IPS-15b (cell line): Measurements from ENCODE around the gene C9orf72.

Experiments used
- H3K27me3 ChIP-seq: one replicate; pipeline ENCODE4 v1.6.1; 2013; ENCODE audit warnings: low read length; ENCODE audit not compliant: control insufficient read depth, insufficient read depth
- H3K36me3 ChIP-seq: one replicate; pipeline ENCODE4 v1.6.1; 2013; ENCODE audit warnings: low read length; ENCODE audit not compliant: control insufficient read depth, insufficient read depth
- H3K4me1 ChIP-seq: one replicate; pipeline ENCODE4 v1.6.1; 2013; ENCODE audit warnings: mild to moderate bottlenecking, low read length; ENCODE audit not compliant: control insufficient read depth, insufficient read depth
- H3K4me3 ChIP-seq: one replicate; pipeline ENCODE4 v1.5.1; 2013; ENCODE audit warnings: low read depth, low read length
- H3K9ac ChIP-seq: one replicate; pipeline ENCODE4 v1.6.1; 2013; ENCODE audit warnings: low read depth, mild to moderate bottlenecking, low read length
- H3K9me3 ChIP-seq: one replicate; pipeline ENCODE4 v1.6.1; 2013; ENCODE audit warnings: mild to moderate bottlenecking, low read length; ENCODE audit not compliant: control insufficient read depth, insufficient read depth

C9orf72 gene

GRCh38 chr9:27549196-27549755 lies 24.0 kb downstream of the C9orf72 start:
- H3K9me3 ChIP-seq, result no peaks in the 10 kb centered on the region
- no peaks in the 10 kb centered on the region for H3K4me1 ChIP-seq
- H3K4me3 ChIP-seq, result no peak overlapping the region
- H3K36me3 ChIP-seq, result no peaks in the 10 kb centered on the region
- H3K27me3 ChIP-seq, result no peaks in the 10 kb centered on the region
- H3K9ac ChIP-seq, result no peak overlapping the region

- no peak overlapping the region for H3K9ac ChIP-seq
- no peaks in the 10 kb centered on the region for H3K9me3 ChIP-seq
Observed at GRCh38 chr9:27548055-27548741, 25.1 kb downstream of the C9orf72 start.

GRCh38 chr9:27545471-27545870 lies 27.8 kb downstream of the C9orf72 start:
- H3K27me3 ChIP-seq, result no peaks in the 10 kb centered on the region
- H3K4me1 ChIP-seq, result no peaks in the 10 kb centered on the region
- no peaks in the 10 kb centered on the region for H3K36me3 ChIP-seq
- no peak overlapping the region for H3K9ac ChIP-seq
- H3K9me3 ChIP-seq, result no peaks in the 10 kb centered on the region
- no peak overlapping the region for H3K4me3 ChIP-seq

More at GRCh38 chr9:27548055-27548741, 25.1 kb downstream of the C9orf72 start:
- H3K27me3 ChIP-seq, result no peaks in the 10 kb centered on the region
- H3K4me1 ChIP-seq, result no peaks in the 10 kb centered on the region
- no peak overlapping the region for H3K4me3 ChIP-seq
- no peaks in the 10 kb centered on the region for H3K36me3 ChIP-seq

- Histone ChIP-seq H3K9me3 (no peaks in the 10 kb centered on the region), H3K9ac (no peak overlapping the region), H3K4me1 (no peaks in the 10 kb centered on the region), H3K36me3 (no peaks in the 10 kb centered on the region), H3K4me3 (no peak overlapping the region), H3K27me3 (no peaks in the 10 kb centered on the region)
Observed at GRCh38 chr9:27542508-27542907, 30.8 kb downstream of the C9orf72 start.

GRCh38 chr9:27541740-27542139 lies 31.5 kb downstream of the C9orf72 start:
- no peaks in the 10 kb centered on the region for H3K4me1 ChIP-seq

GRCh38 chr9:27540502-27540901 lies 32.8 kb downstream of the C9orf72 start:
- Histone ChIP-seq H3K36me3 (no peaks in the 10 kb centered on the region), H3K27me3 (no peaks in the 10 kb centered on the region), H3K4me1 (no peaks in the 10 kb centered on the region), H3K9me3 (no peaks in the 10 kb centered on the region), H3K9ac (no peak overlapping the region), H3K4me3 (no peak overlapping the region)

More at GRCh38 chr9:27541740-27542139, 31.5 kb downstream of the C9orf72 start:
- Histone ChIP-seq H3K9ac (no peak overlapping the region), H3K27me3 (no peaks in the 10 kb centered on the region), H3K36me3 (no peaks in the 10 kb centered on the region), H3K9me3 (no peaks in the 10 kb centered on the region), H3K4me3 (no peak overlapping the region)

- H3K4me3 ChIP-seq, result no peak overlapping the region
- no peaks in the 10 kb centered on the region for H3K9me3 ChIP-seq
- no peak overlapping the region for H3K9ac ChIP-seq
- no peaks in the 10 kb centered on the region for H3K27me3 ChIP-seq
- no peaks in the 10 kb centered on the region for H3K36me3 ChIP-seq
- H3K4me1 ChIP-seq, result no peaks in the 10 kb centered on the region
Observed at GRCh38 chr9:27539479-27540441, 33.5 kb downstream of the C9orf72 start.

GRCh38 chr9:27538647-27539046 lies 34.6 kb downstream of the C9orf72 start:
- Histone ChIP-seq H3K4me1 (no peaks in the 10 kb centered on the region), H3K4me3 (no peak overlapping the region), H3K9ac (no peak overlapping the region), H3K9me3 (no peaks in the 10 kb centered on the region), H3K36me3 (no peaks in the 10 kb centered on the region), H3K27me3 (no peaks in the 10 kb centered on the region)

GRCh38 chr9:27537756-27538155 lies 35.5 kb downstream of the C9orf72 start:
- no peaks in the 10 kb centered on the region for H3K36me3 ChIP-seq
- H3K4me3 ChIP-seq, result no peak overlapping the region
- no peaks in the 10 kb centered on the region for H3K9me3 ChIP-seq
- no peaks in the 10 kb centered on the region for H3K4me1 ChIP-seq
- H3K27me3 ChIP-seq, result no peaks in the 10 kb centered on the region
- H3K9ac ChIP-seq, result no peak overlapping the region

GRCh38 chr9:27537027-27537435 lies 36.2 kb downstream of the C9orf72 start:
- Histone ChIP-seq H3K36me3 (no peaks in the 10 kb centered on the region), H3K4me1 (no peaks in the 10 kb centered on the region), H3K27me3 (no peaks in the 10 kb centered on the region), H3K4me3 (no peak overlapping the region), H3K9ac (no peak overlapping the region), H3K9me3 (no peaks in the 10 kb centered on the region)

- H3K4me3 ChIP-seq, result no peak overlapping the region
- H3K4me1 ChIP-seq, result no peaks in the 10 kb centered on the region
- no peaks in the 10 kb centered on the region for H3K36me3 ChIP-seq
- H3K9me3 ChIP-seq, result no peaks in the 10 kb centered on the region
- H3K9ac ChIP-seq, result no peak overlapping the region
- no peaks in the 10 kb centered on the region for H3K27me3 ChIP-seq
Observed at GRCh38 chr9:27536168-27536567, 37.1 kb downstream of the C9orf72 start.
